HG02840 (cell line): ENCODE results near the gene JAKMIP1.

Experiments
- ATAC-seq: cut with Tn5 transposase; IDR thresholded peaks from one replicate; pipeline ENCODE4 v1.9.1; 2021; ENCODE audit warnings: mild to moderate bottlenecking, moderate library complexity, moderate number of reproducible peaks; ENCODE audit not compliant: unreplicated experiment, low FRiP score

JAKMIP1 gene

DNA sequence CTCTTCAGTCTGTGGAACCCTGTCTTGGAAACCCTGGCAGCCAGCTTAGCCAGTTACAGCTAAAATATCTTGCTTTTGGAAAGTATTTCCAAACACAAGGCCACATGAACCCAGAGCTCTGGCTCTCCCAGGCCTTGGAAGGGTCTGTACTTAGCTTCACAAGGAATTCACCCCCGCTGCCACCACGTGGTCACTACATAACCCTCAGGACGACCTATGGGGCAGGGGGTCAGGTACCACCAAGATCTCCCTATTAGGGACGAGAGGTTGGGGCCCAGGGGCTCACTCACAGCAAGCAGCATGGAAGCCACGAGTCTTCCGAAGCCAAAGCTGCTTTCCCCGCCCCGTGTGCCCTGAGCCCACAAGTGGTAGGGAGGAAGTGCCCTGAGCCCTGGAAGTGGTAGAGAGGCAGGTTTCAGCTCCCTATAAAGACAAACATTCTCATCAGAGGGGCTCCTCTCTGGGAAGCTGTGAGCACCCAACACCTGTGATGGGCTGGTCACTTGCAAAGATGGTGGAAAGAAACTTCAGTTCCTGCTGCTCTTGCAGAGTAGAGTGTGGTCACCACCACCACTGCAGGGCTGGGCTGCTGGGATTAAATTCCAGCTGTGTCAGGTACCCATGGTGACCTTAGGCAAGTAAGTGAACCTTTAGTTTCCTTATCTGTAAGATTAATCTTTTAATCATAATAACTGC, 4.7 kb upstream of the JAKMIP1 start:
- ATAC-seq = no peak

DNA sequence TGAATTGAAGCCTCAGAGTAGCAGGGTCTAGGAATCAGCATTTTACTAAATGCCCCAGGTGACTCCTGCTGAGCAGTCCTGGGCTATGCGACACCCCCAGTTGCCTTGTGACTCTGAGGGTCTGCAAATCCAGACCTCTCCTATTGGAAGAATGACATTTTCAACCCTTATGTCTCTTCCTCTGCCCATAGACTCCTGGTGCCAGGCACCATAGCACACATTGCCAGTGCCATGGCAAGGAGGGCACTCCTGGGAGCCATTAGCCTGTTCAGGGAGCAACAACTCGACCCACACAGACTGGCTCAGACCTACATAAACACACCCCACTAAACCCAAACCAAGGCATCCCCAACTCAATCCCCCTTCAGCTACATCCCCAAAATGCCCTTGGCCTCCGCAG, 3.7 kb upstream of the JAKMIP1 start:
- ATAC-seq = no peak

DNA sequence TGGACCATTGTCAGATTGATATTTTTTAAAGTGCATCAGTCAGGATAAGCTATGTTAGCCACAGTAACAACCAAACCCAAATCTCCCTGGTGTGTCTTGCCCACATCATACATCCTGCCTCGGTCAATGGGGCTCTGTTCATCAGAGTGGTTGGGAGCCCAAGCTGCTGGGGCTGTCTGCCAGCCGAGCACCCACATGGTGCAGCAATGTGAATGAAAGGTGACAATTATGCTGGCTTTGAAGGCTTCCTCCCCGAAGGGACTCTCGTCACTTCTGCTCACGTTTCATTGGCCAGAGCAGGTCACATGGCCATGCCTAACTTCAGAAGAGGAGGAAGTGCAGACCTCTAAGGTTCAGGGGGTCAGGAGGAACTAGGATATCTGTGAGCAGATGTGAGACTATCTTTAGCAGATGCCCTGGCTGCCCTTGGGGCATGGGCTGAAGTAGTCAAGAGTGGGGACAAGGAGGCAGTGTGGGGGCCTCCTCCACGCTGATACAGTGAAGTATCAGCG, 1.3 kb upstream of the JAKMIP1 start:
- no peak for ATAC-seq

DNA sequence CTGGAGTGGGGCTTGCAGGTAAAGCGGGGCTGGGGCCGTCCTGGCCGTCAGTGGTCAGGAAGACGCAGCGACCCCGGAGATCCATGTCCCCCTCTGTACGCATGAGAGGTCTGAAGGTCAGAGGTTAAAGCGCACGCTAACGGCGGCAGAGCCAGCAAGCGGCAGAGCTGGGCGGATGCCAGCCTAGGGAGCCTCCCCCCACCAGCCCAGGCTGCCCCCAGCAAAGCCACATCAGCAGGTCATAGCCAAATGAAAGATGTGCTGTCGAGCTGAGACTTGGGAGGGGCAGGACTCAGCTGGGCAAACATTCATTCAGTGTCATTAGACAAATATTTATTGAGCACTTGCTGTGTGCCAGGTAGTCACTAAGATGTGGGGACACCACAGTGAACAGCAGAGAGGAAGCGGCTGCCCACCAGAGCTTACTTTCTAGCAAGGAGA, 593 bp upstream of the JAKMIP1 start:
- ATAC-seq = no peak

DNA sequence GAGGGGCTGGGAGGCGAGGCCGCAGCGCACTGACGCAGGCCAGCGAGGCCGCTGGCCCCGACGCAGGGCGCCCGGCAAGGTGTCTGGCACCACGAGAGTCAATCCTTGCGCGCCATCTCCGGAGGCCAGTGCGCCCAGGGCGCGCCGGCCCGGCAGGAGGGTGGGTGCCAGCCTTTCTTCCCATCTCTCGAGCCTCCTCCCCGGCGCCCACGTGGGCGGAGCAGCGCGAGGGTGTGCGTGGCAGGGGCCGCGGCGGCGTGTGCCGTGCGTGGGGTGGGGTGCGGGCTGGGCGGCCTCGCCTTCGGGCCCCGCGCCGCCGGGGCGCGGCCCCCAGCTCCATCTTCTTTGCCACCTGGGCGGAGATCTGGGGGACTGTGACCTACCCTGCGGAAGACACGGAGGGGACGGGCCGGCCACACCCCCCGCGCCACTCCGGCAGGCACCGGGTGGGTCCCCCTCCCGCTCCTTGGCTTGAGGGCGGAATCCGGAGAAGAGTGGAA, 877 bp downstream of the JAKMIP1 start:
- no peak for ATAC-seq

DNA sequence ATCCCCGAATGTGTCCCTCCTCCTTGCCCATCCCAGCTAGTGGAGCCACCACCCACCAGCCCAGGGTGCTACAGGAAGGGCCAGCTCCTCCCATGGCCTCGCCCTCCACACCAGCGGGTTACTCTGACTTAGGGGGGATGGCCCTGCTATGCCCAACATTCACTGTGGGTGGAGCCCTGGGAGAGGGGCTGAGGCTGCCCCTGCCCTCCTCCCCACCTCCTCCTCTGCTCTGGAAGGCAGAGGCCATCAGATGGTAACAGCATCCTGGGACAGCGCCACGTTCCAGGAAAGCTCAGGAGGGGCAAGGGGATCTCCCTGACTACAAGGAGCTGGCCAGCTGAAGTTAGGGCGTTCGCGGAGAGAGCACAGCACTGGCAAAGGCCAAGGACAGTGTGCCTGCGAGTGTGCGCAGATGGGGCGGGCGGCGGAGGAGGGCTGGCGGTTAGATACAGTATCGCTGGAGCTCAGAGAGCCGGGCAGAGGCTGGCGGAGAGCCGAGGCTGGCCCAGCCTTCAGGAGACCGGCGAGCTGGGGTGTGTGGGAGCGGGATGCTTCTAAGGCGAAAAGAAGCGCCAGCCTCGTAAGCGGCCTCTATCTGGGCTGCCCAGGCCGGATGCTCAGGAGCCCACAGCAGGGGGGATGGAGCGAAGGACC, 1.5 kb downstream of the JAKMIP1 start:
- ATAC-seq = no peak

DNA sequence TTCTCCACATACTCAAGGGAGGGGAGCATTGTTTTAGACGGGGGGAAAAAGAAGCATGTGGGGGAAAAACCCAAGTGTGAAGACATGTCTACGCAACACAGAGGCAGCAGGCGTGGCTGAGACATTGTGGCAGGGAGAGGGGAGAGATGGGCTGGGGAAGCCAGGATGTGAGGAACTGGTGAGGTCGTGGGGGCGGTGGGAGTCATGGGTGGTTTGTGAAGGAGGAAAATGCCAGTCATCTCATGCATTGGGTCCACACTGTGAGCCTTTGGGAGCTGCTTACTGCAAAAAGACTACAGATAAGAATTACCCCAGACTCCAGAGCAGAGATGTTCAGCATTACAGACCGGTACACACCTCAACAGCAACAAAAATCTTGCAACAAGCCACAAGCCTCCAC, 2.1 kb downstream of the JAKMIP1 start:
- ATAC-seq = no peak

DNA sequence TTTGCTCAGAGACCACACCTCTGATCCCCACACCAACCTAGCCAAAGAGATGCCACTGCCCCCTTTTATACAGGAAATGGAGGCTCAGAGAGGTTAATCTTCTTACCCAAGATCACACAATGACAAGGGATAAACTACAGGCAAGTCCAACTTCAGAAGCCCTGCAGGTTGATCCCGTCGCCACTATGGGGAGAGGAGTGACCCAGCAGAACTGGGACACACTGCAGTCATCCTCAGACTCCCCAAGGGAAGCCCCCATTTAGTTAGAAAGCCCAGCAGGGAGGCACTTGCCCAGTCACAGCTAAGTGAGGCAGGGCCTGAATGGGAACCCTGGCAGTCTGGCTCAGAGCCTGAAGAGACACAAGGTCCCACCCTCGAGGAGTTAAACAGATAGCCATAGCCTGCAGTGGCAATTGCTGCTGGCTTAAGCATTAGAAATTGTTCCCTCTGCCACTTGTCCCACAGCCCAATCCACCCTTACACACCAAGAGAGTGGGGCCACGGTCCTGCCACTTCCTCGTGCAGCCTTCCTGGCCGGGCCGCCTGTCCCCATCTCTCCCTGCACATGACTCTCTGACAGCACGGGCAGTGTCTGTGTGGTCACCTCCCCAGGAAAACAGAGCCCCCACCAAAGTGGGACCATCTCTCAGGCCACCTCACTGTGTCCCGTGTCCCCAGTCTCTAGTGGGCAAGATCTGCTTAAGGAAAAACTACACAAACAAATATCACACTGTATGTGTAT, 2.7 kb downstream of the JAKMIP1 start:
- no peak for ATAC-seq

DNA sequence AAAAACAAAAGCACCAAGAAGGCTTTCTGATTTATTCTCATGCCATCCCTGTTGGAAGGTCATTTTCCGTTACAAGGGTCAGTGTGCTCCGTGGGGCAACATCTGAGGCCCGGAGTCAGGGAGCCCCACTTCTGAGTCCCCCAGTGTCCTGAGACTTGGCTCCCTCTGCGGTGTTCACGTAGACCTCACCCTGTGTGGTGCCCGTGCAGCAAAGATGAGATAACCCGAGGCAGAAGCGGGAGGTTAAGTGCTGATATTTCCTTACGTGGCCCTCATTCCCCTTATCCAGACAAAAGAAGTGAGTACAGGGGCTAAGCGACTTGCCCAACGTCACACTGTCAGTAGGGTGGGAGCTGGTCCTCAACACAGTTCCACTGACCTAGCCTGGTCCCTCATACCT, 3.5 kb downstream of the JAKMIP1 start:
- ATAC-seq = no peak

DNA sequence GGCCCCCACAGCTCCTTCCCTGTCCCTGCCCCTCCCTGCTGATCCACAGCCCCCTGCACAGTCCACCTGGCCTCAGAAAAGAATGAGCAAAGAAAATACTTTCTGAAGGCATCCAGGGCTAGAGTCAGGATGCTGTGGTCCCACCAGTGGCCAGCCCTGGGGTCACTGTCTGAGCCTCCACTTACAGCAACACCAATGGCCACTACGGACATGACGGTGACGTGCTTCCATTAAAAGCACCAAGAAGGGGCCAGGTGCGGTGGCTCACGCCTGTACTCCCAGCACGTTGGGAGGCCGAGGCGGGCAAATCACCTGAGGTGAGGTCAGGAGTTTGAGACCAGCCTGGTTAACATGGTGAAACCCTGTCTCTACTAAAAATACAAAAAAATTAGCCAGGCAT, 4.0 kb downstream of the JAKMIP1 start:
- no peak for ATAC-seq

DNA sequence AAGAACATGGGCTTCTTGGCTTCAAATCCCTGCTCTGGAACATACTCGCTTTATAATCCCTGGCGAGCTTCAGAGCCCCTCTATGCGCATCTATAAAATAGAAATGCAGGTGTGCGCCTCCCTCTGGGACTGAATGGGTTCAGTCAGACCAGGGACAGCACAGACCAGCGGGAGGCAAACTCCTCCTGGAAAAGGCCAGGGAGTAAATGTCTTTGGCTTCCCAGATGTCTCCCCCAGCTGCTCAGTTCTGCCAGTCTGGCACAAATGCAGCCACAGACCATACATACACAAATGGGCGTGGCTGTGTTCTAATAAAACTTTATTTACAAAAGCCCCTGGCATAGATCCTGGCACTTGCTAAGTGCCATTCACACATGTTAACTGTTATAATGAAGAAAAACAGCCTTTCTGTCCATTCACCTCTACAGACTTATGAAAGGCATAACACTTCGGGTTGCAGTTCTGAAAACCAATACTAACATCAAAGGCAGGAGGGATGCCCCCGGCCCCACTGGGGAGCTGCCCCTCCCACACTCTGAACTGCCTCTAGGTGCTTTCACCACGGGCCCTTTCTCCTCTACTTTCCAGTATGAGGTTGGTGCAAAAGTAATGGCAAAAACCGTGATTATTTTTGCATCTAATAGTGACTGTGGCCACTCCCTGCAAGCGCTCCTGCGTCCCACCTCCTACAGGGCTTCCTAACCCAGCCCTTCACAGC, 4.6 kb downstream of the JAKMIP1 start:
- no peak for ATAC-seq

DNA sequence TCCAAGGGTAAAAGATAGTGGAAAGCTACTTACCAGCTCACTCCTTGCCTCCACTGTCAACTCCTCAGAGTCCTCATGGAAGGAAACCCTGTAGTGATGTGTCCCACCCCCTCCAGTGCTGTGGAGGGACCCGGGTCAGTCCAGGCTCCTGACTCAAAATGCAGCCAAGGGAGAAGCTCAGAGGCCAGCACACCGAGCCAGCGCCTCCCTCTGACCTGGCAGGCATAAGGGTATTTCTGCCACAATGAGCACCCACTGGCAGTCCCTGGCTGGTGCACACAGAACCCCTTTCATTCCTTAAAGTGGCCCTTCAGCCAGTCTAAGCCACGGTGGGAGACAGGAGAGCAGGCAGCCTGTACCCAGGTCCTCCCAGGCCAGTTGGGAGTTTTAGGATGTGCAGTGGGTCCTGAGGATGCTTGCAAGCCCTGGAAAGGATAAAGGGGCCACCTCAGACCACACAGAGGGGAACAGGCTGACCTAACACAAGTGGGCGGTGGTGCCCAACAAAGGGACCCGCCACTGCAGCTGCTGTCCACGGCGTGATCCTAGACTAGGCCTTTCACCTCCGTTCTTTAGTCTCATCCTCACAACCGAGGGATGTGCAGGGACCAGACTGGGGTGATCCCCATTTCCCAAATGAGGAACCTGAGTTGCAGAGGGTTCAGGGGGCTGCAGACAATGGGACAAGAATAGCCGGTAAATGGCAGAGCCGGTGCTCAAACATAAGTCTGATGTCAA, 5.7 kb downstream of the JAKMIP1 start:
- ATAC-seq = no peak

DNA sequence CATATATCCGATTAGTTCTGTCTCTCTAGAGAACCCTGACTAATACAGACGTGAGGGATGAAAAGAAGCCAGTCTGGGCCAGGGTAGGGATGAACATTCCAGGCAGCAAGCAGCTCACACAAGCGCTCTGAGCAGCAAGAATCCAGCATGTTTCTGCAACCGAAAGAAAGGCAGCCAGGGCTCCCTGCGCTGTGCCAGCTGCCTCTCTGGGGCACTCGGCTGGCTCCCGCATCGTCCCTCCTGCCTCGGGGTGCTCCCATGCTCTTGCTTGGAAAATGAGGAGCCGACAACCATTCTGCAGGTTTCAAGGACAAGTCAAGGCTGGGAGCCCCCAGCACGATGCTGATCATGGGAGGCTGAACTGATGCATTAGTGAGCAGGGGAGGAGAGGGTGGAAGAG, 7.0 kb downstream of the JAKMIP1 start:
- no peak for ATAC-seq

DNA sequence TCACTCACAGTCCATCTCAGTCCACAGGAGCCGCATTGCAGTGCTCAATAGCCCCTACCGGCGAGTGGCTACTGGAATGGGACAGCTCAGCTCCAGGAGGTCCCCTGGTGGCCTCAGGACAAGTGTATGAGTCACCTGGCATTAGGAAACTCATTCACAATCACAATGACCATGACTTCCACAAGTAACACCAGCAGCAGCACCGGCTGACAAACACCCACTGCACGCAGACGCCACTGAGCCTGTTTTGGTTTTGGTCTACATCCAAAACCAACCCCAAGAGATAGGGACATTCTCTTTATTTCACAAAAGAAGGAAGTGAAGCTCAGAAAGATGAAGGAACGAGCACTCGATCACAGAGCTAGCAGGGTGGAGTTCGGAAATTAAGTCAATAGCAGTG, 8.1 kb downstream of the JAKMIP1 start:
- ATAC-seq = no peak

DNA sequence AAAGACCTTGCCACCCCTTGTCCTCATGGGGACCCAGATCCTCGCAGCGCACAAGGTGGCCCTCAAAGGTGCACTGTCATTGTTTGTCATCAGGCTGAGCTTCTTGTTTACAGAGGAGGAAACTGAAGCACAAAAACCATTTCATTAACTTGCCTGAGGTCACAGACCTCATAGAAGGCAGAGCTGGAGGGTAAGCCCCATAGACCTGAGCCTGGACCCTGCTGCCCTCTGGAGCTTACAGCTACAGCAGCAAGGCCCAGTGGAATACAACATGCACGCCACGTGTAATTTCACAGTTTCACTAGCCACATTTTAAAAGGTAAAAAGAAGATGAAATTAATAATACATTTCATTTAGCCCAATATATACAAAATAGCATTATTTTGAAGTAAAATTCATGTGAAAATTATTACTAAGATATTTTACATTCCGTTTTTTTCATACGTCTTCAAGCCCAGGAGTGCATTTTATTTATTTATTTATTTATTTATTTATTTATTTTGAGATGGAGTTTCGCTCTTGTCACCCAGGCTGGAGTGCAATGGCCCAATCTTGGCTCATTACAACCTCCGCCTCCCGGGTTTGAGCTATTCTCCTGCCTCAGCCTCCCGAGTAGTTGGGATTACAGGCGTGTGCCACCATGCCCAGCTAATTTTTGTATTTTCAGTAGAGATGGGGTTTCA, 8.8 kb downstream of the JAKMIP1 start:
- ATAC-seq = no peak

DNA sequence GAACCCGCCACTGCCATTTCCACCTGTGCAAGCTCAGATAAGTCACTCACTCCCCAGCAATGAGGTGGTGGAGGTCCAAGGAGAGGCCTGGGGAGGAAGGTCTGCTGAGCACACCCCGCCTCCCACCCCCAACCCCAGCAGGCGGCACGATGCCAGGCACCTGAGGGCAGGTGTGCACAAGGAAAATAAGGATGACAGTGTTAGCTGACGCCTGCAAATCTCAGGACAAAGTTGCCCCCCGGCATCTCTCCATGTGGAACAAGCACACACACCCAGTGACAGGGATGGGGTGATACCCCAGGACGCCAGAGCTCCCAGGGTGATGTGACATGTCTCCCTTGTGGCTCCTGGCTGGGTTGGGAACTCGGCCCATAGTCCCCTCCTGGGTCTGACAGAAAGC, 9.9 kb downstream of the JAKMIP1 start:
- no peak for ATAC-seq

DNA sequence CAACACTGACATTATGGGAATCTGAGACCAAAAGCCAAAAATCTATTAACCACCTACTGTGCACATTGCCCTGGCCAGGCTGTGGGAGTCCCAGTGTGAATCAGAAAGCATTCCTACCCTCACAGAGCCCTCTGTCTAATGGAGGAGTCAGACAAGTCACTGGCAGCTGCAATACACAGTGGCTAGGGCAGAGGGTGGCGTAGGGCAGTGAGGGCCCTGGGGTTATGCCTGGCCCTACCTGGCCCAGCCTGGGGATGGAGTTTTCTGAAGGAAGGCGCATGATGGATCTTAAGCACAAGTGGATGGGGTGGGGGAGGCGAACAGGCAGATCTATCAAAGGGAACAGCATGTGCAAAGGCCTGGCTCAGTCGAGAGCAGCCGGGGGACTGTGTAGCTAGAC, 10.8 kb downstream of the JAKMIP1 start:
- no peak for ATAC-seq

DNA sequence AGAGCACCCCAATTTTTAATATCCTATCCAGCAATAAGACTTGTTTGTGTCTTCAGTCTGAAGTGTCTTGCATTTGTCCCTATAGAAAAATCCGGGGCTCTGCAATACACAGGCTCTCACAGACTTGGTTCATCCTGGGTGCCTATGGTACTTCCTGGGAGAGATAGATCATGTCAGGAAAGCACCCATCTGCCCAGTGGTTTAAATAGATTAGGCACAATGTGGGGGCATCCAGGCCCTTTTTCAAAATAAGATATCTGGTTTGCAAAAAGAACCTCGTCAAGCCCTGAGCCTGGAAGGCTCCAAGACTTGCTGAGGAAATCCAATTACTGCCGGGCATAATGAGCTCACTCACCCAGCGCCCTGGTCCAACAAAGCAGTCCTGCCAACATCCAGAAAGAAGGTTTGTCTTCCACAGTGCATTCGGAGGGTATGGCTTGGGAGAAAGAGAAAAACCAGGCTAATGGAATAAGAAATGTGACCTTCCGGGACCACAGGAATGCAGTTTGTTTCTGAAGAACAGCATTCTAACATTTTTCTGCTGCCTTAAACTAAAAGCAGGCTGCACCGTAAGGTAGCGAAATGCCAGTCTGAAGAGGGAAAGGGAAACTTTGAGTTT, 11.6 kb downstream of the JAKMIP1 start:
- no peak for ATAC-seq

DNA sequence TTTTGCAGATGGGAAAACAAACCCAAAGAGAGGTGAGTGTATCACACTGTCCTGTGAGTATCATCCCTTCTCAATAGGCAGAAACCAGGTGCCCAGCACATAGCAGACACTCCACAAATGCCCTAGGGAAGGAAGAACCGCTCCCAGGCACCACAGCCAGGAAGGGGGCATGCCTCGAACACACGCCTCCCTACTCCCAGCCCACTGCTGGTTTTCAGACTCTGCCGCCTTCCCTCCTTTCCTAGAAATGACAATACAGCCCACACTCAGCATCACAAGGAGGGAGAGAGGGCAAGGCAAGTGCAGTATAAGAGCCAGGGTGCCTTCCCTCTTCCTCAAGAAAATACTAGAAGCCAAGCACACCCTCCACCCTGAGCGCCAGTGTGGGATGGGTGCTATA, 16.2 kb downstream of the JAKMIP1 start:
- no peak for ATAC-seq
